ENCODE data around the gene N4BP3.
"Not testable (repeated sequence)": the region's sequence is repeated elsewhere in the genome, so short reads cannot be mapped to it uniquely, and the experiment has no call there.

The N4BP3 gene, protein sequence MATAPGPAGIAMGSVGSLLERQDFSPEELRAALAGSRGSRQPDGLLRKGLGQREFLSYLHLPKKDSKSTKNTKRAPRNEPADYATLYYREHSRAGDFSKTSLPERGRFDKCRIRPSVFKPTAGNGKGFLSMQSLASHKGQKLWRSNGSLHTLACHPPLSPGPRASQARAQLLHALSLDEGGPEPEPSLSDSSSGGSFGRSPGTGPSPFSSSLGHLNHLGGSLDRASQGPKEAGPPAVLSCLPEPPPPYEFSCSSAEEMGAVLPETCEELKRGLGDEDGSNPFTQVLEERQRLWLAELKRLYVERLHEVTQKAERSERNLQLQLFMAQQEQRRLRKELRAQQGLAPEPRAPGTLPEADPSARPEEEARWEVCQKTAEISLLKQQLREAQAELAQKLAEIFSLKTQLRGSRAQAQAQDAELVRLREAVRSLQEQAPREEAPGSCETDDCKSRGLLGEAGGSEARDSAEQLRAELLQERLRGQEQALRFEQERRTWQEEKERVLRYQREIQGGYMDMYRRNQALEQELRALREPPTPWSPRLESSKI

DNA sequence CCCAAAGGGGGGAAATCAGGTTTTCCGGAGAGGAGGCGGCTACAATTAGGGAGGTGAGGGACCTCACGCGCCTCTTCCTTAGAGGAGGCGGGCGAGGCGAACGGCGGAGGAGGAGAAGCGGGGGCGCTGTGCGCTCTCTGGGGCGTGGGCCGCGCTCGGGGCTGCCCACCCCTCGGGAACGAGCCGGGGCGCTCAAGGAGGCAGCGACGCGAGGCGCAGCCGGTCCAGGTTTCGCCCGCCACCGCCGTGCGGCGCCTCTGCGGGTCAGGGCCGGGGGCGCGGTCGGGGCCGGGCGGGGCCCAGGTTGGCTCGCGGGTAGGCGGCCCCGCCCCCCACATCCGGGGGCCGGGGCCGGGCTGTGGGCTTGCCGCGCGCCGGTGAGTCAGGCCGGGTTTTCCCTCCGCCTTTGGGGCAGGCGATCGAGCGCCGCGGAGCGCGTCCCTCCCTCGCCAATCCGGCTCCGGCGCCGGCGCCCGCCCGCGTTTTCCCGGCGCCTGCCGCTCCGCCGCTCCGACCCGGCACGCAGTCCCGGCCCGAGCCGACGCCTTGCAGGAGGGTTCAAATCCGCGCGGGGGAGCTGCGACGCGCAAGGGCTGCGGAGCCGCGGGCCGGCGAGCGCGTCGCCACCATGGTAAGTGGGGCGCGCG lies at the start of gene N4BP3:
Gene N4BP3 (plus strand): TSS at position 392 of the 647 bp plus-strand sequence. CDS start 6,052 bp downstream, outside the sequence.
- DNase-seq: peak; percentile 58

DNA sequence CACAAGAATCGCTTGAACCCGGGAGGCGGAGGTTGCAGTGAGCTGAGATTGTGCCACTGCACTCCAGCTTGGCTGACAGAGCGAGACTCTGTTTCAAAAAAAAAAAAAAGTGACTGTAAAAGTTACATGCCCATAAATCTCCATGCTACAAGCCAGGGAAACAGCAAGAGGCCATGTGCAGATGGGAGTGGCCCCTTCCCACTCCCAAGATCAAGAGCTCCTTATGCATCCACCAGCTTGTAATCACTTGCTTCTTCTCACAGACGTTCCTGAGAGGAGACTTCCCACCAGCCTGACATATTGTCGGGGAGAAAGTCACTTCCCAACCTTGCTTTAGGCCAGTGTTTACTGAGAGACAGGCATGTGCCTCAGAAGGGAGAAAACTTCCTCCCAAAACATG lies 45.6 kb upstream of the N4BP3 start:
- no peak for DNase-seq

DNA sequence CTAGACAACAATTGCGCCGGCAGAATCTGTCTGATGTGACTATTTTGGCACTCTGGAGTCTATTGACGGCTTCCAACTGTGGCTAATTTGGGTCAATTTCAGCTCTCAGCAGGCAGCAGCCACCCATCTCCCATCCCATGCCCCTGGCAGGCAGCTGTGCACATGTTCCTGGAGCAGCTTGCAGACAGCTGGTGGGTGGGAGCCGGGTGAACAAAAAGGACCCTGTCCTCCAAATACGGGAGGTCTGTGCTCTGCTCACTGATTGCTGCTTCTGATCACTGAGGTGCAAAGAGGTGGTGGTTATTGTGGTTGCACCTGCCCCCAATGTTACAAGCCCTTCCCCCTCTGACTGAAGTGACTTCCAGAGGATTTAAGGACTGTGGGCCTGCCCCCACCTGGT lies 45.0 kb upstream of the N4BP3 start:
- no peak for DNase-seq

DNA sequence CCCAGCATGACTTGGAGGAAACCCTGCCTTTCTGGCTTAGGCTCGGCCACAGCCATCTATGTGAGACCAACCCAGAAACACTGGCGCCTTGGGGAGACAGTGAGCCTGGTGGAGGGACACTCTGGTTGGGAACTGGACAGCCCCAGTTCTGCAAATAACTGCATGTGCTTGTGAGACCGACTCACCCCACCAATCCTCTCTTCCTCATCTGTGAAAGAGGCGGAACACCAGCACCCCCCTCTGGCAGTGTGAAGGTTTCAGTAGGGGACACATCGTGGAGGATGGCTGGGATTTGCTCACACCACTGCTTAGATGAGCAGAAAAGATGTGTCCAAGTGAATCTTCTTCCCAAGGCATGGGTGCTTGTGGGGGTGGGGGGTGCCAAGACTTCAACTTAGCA lies 43.4 kb upstream of the N4BP3 start:
- peak; percentile 10 for DNase-seq

DNA sequence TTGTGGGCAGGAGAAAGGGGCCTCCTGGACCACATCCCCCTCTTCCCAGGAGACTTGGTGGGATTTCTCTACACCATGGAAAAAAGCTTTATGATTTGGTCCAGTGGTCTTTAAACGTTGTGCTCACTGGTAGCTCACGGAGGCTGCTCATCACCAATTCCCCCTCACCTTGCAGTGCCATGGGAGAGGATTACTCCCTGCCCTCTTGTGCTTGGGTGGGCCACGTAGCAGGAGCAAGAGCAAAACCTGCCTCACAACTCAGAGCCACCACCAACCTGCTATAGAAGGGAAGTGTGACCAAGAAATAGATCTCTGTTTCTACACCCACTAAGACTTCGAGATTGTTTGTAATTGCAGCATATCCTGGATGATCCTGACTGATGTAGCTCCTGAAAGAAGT lies 42.2 kb upstream of the N4BP3 start:
- no peak for DNase-seq

DNA sequence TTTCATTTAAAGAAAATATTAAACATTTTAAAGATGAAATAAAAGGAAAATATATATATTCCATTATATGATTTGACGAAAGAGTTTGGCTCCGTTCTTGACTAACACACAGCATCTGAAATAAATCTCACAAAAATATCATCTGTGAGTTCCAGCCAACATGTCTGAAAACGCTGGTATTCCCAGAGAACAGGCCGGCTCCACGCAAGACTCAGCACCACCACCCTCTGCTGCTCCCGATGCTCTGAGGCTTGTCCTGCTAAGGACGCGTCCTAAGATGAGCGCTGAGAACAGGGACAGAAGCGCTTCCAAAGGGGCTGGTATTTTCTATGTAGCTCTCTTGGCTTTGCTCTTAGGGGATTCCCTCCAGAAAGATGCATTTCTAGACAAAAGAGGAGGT lies 40.6 kb upstream of the N4BP3 start:
- no peak for DNase-seq

DNA sequence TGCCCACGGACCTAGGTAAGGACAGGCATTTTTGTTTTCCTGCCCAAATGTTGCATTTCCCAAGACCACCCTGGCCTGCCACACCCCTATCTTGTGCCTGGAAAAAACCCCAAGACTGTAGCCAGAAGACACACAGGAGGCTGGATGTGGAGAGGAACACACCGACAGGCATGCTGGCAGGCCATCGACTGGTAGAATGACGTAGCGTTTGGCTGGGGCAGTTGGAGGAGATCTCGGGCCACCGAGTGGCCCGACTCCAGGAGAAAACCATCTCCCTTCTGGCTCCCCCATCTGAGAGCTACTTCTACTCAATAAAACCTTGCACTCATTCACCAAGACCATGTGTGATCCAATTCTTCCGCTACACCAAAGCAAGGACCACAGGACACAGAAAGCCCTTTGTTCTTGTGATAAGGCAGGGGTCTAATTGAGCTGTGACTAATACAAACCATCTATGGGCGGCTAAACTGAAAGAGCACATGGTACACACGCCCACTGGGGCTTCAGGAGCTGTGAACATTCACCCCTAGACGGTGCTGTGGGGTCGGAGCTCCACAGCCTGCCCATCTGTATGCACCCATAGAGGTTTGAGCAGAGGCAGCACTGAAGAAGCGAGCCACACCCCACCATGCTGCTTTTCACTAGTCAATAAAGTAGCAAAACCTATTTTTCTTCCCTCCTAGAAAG lies 38.9 kb upstream of the N4BP3 start:
- peak; percentile 7 for DNase-seq

DNA sequence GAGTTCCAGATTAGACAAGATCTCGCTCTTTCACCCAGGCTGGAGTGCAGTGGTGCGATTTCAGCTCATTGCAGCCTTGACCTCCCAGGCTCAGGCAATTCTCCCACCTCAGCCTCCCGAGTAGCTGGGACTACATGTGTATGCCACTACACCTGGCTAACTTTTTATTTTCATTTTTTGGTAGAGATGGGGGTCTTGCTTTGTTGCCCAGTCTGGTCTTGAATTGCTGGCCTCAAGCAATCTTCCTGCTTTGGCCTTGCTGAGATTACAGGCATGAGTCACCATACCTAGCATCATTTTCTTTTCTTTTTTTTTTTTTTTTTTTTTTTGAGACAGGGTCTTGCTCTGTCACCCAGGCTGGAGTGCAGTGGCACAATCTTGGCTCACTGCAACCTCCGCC lies 36.4 kb upstream of the N4BP3 start:
- DNase-seq: not testable (repeated sequence)

DNA sequence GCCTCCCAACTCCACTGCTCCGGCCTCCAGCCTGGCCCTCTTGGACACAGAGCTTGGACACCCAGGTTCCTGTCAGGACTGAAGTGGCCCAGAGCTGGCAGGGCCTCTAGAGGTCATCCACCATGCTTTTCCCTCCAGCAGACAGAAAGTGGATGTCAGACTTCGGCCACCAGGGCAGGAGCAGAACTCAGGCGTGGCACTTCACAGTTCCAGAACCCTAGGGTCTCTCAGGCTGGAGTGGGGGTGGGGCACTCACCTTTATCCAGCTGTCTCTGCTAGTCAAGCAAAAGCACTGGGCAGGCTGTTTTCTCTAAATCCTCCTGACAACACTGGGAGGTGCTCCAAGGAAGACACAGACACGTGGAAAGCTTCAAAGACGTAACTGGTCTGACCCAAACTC lies 35.6 kb upstream of the N4BP3 start:
- no peak for DNase-seq

DNA sequence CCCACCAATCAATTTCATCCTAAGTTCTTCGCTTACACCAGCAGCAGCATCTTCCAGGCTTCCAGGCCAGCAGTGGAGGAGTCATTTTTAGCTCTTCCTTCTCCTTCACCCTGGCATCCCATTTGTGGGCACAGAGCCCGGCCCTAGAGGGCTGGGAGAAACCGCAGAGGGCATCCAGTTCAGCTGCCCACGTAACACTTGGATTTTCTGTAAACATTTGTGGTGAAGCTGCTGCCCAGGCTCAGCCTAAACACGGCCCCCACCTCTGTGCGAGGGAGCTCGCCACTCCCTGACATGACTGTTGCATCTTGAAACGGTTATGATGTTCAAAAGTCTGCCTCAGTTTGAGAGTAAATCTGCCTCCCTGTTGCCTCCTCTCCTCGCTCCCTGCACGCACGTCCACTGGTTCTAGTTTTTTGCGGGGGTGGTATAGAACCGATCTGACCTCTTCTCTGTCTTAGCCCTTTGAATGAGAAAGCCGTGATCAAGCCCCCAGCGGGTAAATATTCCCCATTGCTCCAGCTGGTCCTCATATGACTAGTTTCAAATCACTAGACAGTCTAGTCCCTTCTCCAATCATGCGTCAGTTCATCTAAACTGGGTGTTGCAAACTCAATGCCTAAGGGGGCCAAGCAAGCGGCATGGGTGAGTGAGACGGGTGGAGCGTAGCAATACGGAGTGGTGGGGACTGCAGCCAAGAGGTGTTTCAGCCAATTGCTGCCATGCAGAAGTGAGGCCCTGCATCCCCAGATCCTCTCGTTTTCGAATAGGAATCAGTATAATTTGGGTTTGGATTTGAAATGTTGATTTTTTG lies 34.9 kb upstream of the N4BP3 start:
- peak; percentile 42 for DNase-seq

DNA sequence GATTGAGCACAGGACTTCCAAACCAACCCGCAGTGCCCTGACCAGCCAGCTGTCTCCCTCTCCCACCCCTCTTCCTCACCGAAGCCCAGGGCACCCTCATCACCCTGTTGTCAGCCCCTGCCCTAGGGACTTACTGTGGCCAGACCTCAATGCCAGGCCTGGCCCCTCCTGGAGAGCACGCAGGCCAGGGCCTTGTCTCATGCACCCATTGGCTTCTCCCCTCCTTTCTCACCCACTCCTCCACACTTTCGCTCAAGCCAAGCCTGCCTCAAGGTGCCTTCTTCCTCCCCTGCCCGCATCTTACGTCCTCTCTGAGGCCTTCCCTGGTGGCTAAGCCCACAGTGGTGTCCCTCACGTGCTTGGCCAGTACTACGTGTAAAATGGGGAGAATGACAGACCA lies 33.3 kb upstream of the N4BP3 start:
- no peak for DNase-seq

DNA sequence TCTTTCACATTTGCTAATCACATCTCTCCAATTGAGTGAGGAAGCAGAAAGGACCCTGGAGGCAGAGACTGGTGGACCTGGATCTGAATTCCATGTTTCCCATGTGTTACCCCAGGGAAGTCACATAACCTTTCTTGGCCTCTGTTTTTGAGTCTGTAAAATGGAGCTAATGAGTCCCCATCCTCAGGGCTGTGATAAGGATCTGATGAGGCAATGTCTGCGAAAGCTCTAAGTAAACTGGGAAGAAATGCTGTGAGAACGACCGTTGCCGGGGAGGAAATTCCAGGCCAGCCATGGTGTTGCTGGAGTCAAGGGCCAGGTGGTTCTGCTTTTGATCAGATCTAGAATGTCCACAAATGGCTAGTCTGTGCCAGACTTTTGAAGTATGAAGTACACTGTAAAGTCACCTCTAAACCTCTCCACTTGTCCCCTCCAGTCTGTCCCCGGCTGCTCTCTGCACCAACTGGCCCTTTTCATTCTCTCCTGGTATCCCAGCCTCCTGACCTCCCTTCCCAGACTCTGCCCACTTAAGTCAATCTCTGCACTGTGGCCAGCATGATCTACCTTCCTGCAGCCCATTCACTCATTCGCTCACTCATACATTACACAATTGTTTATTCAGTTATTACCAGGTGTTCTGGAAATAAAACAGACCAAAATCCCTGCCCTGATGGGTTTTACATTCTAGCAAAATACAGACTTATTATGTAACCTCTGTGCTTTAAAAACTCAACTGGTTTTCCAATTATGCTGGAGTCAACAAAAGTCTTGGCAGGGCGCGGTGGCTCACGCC lies 32.5 kb upstream of the N4BP3 start:
- DNase-seq: no peak

DNA sequence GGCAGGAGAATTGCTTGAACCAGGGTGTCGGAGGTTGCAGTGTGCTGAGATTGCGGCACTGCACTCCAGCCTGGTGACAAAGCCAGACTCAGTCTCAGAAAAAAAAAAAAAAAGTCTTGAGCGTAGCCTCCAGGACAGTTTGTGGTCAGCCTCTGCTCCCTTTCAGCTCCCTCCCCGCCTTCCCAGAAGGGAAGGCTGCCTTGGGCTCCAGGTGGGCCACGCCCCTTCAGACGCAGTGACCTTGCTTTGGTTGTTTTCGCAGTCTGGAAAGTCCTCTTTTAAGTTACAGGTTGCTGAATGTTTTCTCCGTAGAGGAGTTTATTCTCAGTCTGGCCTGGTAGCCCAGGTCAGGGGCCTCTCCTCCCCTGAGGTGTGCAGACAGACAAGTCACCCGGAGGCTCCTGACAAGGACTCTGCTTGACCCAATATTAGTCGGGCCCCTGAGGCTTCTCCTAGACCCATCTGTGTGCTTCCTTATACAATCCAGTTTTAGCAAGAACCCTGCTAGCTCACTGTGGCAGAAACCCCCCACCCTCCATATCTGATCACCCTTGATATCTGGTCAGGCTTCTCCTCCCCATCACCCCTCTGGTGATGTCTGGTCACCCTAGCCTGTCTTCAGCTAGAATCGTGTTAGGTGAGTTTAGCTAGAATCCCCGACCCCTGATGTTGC lies 31.6 kb upstream of the N4BP3 start:
- no peak for DNase-seq

DNA sequence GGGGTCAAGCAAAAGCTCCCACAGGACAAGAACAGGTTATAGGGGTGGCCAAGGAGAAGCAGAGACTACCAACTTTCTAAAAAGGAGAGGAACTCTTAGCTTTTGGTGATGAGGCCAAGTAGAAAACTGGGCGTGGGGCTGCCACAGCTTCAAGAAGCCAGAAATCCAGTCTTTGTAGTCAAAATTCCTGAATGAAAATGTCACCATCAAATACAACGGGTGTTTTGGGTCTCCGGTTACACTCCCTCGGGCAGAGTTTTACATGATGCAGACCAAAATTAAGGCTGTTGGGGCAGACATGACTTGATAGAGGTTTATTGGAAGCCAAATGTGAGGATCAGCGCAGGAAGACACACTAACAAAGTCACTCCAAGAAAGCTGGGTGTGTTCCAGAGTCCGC lies 29.4 kb upstream of the N4BP3 start:
- DNase-seq: no peak

DNA sequence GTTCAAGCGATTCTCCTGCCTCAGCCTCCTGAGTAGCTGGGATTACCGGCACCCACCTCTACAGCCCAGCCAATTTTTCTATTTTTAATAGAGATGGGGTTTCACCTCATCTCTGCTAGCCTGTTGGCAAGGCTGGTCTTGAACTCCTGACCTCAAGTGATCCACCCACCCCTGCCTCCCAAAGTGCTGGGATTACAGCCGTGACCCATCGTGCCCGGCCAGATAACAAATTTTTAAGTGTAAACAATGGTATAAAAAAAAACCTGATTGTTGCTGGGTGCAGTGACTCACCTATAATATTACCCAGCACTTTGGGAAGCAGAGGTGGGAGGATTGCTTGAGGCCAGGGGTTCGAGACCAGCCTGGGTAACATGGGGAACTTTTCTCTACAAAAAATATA lies 28.0 kb upstream of the N4BP3 start:
- DNase-seq: no peak

DNA sequence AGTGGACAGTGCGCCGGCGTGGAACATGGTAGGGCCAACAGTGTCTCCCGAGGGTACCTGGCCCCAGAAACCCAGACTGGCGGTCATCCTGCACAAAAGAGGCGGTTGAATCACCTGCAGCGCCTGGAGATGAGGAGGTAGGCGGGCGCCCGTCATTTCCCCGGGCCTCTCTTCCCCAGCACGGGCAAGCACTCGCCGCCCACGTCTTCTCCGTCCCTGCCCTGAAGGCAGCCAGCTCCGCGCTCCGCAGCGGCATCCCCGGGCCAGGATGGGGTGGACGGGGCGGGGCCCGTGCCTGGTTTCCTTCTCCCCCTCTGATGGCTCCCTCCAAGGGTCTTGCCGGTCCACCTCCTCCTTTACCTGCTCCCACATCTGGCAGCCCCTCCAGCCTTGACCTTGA lies 27.1 kb upstream of the N4BP3 start:
- DNase-seq: no peak

DNA sequence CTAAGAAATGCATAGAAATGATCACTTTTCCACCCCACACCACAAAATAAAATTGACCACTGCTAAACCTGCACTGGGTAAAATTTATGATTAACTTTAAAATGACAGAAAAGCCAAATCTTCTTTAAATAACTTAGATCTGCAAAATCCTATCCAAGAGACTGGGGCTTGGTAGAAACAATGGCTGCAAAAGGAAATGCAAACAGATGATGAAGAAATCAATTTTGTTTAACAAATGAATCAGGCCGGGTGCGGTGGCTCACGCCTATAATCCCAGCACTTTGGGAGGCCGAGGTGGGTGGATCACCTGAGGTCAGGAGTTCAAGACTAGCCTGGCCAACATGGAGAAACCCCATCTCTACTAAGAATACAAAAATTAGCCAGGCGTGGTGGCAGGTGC lies 26.1 kb upstream of the N4BP3 start:
- DNase-seq: not testable (repeated sequence)

DNA sequence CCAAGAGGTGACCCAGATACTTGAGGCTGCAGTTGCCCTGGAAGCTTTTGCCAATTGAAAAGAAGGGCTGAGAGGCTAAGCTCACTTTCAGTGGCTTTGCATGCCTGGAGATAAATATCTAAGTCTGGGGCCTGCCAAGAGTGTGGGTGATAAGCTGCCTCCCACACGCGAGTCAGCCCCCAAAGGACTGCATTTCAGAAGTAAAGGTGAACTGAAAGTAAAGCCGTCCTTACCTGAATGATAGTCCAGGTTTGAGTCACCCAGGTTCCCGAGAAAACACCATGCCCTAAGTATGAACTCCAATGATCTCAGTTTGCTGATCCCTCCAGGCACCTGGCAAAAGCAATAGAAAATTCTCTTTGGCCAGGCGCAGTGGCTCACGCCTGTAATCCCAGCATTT lies 22.5 kb upstream of the N4BP3 start:
- DNase-seq: no peak

DNA sequence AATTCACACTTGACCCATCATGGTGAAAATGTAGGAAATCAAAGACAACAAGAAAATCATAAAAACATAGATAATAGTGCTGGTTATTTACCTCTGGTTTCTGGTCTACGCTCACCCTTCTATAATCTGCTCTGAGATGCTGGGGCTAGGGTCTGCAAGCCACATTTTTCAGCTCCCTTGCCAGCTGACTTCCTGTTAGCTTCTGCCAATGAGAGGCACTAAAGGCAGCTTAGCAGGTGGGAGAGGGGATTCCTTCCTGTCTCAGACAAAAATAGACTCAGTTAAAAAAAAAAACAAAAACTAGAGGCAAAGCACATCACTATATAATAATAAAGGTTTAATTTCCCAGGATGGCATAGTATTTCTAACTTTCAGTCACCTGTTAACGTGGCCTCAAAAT lies 20.2 kb upstream of the N4BP3 start:
- no peak for DNase-seq

DNA sequence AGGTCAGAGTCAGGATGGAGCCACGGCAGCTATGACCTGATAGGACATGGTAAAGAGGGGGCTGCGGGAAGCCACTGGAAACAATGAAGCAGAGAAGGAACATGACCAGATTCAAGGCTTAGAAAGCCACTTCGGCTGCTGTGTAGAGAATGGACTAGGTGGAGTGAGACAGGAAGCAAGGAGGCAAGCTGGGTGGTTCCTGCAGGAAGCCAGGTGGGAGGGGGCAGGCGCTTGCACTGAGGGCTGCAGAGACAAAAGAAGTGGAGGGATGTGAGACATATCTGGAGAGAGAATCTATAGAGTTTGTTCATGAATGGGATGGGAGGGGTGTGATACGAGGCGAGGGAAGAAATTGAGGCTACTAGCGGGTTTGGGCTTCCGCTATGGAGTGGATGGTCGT lies 19.0 kb upstream of the N4BP3 start:
- no peak for DNase-seq

DNA sequence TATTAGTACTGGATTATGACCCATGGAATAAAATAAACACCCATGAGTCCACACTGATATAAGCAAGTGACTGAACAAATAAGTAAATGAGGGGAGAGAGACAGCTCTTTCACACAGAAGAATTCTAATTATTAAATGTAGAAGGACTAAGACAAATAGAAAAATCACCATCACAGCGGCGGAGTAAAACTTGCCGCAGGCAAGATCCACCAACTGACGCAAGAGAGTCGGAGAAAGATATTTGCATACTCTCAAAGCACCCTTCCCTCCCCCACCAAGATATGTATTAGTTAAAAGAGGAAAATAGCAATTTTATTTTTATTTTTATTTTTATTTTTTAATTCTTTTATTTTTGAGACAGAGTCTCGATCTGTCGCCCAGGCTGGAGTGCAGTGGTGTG lies 14.6 kb upstream of the N4BP3 start:
- no peak for DNase-seq
